ENCODE measurements around the gene WDR26.

WDR26 gene

DNA sequence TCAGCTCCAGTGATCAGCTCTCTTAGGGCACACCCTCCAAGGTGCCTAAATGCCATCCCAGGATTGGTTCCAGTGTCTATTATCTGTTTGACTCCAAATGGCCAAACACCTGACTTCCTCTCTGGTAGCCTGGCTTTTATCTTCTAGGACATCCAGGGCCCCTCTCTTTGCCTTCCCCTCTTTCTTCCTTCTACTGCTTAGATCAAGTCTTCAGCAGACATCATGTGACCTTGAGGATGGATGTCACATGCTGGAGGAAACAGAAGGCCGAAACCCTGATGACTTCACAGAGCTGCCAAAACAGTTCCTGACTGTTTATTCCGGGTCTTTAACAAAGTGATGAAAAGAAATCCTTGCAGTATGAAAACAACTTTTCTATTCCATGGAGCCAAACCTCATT is 24.4 kb upstream of the WDR26 start:
- no peak for DNase-seq (ENCODE audit: low spot score)
- TF ChIP-seq, protein P1, sequence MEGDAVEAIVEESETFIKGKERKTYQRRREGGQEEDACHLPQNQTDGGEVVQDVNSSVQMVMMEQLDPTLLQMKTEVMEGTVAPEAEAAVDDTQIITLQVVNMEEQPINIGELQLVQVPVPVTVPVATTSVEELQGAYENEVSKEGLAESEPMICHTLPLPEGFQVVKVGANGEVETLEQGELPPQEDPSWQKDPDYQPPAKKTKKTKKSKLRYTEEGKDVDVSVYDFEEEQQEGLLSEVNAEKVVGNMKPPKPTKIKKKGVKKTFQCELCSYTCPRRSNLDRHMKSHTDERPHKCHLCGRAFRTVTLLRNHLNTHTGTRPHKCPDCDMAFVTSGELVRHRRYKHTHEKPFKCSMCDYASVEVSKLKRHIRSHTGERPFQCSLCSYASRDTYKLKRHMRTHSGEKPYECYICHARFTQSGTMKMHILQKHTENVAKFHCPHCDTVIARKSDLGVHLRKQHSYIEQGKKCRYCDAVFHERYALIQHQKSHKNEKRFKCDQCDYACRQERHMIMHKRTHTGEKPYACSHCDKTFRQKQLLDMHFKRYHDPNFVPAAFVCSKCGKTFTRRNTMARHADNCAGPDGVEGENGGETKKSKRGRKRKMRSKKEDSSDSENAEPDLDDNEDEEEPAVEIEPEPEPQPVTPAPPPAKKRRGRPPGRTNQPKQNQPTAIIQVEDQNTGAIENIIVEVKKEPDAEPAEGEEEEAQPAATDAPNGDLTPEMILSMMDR (IDR thresholded peaks at IDR 0.05; ENCODE audit: extremely low read depth, missing control alignments): no peak

DNA sequence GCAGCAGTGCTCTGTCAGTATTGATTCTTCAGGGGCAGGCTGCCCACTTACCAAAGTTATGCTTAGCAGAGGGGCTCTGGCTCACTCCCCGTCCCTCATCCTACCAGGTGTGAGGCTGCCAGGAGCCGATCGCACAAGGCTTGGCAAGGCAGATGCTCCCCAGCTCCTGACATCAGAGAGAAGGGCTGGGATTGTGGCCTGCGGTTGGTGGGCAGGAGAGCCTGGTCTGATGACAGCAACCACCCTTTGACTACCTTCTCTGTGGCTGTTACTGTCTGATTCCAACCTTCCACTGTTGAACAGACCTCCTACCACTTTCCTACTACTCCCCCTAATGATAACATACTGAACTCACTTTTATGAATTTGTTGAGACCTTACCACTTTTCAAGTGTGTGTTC is 23.7 kb upstream of the WDR26 start:
- TF ChIP-seq, protein P1 (IDR thresholded peaks at IDR 0.05; ENCODE audit: extremely low read depth, missing control alignments): no peak
- no peak for DNase-seq (ENCODE audit: low spot score)

DNA sequence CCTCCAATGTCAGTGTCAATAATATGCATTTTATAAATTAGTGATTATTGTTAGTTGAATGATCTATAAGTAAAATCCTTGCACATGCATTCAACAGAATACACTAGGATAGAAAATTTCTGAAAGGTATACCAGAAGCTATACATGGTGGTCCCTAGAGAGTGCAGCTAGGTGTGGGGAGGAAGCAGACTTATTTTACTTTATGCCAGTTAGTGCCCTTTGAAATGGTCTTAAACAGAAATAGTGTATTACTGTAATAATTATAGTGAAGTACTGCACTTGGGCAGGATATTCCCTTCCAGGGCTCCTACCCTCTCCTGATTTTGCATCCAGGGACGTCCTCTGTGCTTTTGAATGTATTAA is 23.2 kb upstream of the WDR26 start:
- no peak for DNase-seq (ENCODE audit: low spot score)
- TF ChIP-seq, protein P1 (IDR thresholded peaks at IDR 0.05; ENCODE audit: extremely low read depth, missing control alignments): no peak

DNA sequence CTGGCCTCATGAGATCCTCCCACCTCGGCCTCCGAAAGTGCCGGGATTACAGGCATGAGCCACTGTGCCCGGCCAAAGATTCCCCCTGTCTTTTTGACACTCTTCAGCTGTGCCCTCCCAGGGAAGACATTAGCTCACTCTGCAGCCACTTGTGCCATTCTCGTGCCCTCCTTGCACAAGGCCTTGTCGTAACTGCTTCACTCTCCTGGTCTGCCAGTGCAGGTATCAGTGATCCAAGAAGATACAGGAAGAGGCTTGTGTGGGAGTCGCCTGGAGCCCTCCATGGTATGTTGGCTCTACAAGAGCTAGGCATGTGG is 22.0 kb upstream of the WDR26 start:
- no peak for DNase-seq (ENCODE audit: low spot score)
- TF ChIP-seq, protein P1 (IDR thresholded peaks at IDR 0.05; ENCODE audit: extremely low read depth, missing control alignments): no peak

DNA sequence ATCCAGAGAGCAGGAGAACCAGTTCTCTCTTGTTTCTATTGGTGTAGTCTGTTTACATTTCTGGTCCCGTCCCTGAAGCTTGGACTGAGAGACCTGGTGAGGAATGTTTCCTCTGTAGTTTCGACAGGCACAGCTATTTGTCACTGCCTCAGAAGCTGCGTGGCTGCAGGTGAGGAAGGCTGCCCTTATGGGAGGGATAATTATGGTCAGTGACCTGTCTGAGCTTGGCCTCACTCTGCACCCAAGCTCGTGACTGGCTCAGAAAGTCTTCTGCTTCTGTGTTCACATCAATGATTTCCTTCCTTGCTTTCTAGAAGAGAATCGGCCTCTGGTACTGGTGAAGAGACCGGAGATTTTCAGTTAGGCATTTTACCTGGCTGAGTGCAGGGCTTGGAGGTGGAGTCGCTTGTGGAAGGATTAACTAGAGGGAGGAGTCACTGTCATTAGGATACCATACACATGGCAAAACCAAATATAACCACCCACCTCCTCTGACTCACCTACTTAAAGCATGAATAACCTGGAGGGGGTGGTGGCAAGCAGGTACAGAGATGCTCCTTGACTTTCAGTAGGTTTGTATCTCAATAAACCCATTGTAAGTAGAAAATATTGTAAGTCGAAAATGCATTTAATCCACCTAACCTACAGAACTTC is 19.9 kb upstream of the WDR26 start:
- TF ChIP-seq, protein P1 (IDR thresholded peaks at IDR 0.05; ENCODE audit: extremely low read depth, missing control alignments): no peak
- no peak for DNase-seq (ENCODE audit: low spot score)

DNA sequence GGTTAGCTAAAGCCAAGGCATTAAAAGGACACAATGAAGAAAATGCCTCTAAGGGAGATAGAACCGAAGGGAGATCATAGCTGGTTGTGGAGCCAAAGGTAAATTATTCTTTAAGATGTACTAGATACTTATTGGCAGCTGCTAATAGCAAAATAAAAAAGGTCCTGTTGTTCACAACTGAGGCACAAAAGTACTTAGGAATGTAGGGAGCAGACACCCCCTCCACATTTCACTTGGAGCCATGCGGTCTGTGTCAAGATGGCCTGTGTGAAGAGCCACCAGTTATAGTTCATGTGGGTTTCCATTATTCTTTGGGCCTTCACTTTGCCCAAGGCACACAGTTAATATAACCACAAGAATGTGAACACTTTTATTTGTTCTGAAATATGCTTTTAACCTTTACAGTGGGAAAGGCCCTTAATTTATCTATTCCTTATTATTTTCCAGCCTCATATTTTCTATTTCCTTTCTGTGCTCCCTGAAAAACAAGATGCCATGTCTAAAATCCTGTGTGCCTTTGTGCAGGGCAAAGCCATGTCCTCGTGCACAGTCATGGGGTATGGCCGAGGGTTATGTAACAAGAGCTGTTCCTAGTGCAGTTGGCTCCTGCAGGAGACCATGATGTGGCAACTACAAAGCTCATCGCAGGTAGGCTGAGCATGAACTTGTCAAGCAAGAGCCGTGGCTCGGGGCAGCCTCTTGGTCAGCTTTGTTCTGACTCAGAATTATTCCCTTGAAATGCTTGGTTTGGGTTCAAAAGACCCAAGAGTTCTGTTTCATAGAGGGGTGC is 16.2 kb upstream of the WDR26 start:
- DNase-seq (ENCODE audit: low spot score): no peak
- TF ChIP-seq, protein P1 (IDR thresholded peaks at IDR 0.05; ENCODE audit: extremely low read depth, missing control alignments): no peak

DNA sequence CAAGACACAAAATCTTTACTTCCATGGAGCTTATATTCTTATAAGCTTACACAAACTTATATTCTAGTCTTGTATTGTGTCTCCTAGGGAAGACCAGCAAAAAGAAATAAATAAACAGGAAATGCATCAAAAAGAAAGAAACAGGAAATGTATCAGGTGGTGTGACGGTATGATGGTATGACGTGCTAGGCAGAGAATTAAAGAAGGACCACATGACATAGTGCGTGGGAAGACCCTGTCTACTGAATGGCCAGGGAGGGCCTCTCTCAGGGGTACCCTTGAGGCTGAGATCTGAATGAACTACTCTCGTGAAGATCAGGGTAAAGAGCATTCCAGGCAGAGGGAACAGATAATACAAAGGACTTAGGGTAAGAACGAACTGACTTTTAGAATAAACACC is 15.6 kb upstream of the WDR26 start:
- no peak for DNase-seq (ENCODE audit: low spot score)
- TF ChIP-seq, protein P1 (IDR thresholded peaks at IDR 0.05; ENCODE audit: extremely low read depth, missing control alignments): no peak
